GM21576 (cell line): ENCODE data around the gene CNTN3.

Experiments used
- ATAC-seq: cut with Tn5 transposase; IDR thresholded peaks from one replicate; pipeline ENCODE4 v1.9.1; 2021; ENCODE audit warnings: mild to moderate bottlenecking, moderate library complexity; ENCODE audit not compliant: unreplicated experiment

The CNTN3 gene

DNA sequence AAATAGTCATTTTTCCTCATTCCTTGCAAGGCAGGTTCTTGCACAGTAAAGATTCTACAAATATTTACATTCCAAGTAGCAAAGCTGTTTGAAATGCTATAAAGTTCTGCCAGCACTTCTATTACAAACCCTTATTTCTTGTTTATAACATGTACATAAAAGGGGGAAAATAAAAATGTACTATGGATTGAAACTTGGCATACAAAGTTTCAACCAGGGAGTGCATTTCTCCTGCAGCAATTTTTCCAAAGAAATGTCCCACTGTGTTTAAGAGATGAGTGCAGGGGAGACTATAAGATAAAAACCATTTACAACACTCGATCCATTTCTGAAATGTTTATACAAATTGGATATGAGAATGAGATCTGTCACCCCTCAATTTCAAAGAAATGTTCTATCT, 3.3 kb downstream of the CNTN3 start:
- no peak for ATAC-seq

DNA sequence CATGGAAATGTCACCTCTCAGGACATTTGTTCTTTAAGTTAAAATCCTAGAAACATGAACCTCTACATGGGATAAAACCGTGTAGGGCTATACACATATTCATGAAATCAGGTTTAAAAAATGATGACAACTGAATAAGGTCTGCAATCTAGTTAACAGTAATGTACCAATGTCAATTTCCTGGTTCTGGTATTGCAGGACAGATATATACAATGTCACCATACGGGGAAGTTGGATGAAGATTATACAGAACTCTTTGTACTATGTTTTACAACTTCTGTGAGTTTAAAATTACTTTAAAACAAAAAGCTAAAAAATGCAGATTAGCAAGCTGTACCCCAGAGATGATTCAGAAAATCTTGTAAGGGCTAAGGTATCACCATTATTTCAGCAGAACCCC, 6.7 kb downstream of the CNTN3 start:
- no peak for ATAC-seq

DNA sequence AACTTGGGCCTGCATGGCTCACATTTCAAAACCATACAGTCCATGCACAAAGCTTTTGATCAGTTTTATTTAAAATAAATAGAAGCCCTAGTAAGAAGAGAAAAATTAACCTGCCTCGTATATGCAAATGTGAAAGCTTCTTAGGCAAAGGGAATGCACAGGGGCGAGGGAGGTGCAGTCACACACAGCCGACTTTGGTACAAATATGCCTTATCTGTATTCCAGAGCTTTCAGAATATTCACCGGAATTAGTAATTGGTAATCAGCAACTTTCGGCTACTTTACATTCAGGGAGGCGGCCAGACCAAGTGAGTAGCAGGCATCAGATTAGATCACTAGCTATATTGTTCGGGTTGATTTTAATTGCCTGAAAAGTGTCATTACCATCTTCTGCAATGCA, 7.5 kb downstream of the CNTN3 start:
- no peak for ATAC-seq

DNA sequence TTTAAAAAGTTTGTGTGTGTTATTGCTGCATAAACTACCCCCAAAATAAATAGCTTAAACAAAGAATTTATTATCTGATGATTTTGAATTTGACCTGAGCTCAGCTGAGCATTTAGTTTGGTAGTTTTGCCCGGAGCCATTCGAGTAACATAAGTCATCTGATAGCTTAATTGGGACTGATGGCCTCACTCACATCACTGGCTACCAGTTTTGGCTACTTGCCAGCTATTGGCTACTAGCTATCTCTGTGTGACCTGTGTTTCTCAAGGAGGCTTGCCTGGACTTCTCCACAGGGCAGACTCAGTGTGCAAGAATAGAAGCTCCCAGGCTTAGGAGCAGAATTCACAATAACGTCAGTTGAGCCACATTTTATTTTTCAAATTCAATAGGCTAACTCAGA, 9.0 kb downstream of the CNTN3 start:
- ATAC-seq: no peak

DNA sequence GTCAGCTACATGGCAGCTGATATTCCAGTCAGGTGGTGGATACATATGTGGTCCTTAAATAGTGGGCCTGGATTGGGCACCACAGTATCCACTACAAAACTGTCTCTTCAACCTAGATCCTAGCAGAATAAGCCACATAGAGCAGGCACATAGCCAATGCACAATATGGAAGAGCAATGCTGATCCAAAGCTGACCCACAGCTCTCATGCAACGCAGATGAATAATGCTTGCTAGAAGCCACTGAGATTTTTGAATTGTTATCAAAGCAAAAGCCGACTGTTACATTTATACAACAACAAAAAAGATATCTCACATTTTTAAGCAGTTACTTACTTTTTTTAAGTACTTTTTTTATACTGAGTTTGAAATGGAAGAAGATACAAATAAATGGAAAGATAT, 11.2 kb downstream of the CNTN3 start:
- ATAC-seq: no peak

DNA sequence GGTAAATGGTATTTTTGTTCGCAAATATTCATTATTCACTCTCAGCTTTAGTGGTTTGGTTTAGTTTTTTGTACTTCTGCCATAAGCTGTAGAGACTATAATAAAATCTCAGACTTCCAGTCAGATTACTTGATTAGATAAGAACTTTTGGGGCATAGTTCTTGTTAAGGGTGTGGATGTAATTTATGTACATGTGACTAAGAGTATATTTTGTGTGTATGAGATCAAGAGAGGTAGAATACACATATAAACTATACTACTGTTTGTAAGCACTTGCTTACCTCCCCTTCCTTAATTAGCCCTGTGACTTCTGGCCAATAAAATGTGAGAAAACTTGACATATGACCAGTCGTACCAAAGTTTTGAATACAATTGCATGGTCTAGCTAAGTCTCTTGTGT, 12.0 kb downstream of the CNTN3 start:
- ATAC-seq: no peak

DNA sequence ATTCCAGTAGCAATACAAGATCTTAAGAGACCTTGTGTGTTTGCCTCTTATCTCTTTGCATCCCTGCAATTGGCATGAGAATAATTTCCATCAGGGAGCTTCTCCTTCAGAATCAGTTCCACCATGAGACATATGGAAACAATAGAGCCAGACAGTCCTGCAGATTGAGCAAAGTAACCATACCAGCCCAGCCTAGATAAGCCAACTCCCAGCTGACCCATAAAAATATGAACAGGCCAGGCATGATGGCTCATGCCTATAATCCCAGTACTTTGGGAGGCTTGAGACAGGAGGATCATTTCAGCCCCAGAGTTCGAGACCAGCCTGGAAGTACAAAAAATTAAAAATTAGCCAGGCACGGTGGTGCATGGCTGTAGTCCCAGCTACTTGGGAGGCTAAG, 12.7 kb downstream of the CNTN3 start:
- ATAC-seq: no peak

DNA sequence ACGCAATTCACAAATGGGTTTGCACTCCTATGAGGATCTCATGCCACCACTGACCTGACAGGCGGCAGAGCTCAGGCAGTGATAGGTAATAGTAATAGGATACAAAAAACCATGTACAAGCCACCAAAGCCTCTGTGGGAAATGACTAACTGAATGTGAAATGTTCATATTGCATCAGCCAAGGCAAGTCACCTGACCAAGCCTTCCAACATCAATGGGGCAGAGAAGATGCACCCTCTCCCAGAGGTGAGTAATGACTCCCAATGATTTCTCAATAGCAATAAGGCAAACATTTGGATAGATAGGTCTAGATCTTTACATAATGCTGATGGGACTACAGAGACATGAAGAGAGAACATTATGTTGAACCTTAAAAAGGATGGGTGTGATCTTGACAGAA, 14.9 kb downstream of the CNTN3 start:
- ATAC-seq: no peak

DNA sequence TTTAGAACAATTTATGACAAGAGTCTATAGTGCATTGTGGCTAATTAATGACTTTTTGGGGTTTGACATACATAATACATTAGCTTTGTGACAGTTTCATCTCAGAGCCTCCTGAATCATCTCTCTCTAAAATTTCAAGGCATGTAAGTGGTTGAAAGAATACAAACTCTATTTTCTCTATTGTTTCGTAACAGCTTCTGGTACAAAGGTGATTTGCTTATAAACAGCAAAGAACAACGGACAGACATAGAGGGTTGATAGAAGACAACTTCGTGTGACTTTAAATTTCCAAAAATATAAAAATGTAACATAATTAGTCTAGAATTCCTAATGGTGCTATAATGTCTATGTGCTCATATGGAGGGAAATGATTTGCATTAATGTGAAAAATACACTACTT, 21.3 kb downstream of the CNTN3 start:
- ATAC-seq: no peak

DNA sequence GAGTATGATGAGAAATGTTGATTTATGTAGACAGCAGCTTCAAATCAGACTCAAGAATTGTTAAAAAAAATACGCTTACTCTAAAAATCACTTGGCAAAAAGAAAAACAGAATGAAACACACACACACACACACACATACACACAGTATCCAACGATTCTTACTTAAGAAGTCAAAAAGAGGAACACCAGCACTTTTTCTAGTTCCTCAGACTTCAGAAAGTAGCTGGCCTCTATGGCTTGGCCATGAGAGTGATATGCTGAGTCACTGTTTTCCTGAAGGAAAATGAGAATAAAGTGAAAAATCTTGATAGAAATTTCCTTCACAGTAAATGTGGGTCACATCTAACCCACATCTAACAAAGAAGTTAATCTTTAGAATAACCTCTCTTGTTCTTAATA, 22.1 kb downstream of the CNTN3 start:
- no peak for ATAC-seq

DNA sequence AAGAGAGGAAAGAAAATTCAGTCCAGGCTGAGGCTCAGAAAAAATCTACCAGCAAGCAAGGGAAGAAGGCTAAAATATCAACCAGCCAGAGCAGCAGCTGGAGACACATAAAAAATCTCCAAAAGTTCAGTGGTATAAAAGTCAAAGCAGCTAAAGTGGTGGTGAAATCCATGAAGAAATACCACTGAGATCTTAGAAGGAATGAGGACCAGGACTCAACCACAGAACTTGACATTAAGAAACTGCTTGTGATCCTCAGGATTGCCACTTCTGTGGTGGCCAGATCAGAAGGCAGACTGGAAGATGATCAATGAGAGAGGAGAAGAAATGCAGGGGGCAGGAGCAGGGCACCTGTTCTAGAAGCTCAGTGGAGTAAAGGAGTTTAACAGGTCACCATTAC, 22.5 kb downstream of the CNTN3 start:
- ATAC-seq: no peak

DNA sequence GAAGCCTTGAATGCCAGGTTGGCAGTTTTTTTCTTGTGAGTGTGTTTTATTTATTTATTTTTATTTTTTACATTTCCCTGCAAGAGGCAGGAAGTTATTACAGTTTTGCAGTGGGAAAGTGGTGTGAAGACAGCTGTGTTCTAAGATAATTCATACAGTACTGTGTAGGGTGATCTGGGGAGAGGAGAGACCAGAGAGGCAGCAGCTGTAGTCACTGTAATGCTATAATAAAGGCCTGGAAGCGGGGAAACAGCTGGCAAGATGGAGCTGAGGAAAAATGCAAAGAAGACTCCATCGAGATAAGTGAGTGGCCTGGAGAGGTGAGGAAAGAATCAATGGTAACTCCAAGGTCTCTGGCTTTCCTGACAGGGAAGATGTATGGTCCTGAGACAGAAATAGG, 23.1 kb downstream of the CNTN3 start:
- ATAC-seq: no peak

DNA sequence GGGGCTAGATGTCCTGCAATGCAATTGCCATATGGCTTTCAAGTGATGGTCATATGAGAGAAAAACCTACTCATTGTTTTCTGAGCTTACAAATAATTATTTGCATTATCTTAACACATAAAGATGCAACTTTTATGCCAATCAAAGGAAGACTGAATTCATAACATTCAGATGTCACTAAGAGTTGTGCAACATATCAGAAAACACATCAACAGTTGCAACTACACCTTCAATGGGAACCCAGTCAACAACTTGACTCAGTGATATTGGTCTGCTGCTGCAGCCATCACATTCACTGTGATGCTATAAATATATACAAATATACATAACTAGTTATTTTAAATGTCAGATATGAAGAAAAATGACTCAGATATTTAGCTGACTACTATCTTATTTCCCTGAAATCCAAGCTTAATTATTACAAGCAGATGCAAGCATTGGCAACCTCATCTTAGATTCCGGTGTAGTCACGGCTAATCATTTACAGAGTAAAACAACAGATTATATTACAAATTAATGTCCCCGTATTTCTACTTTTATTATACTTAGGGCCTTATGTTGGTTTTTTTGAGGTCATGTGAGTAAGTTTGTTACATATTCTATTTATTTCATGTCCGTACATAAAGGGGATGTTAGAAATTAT, 23.7 kb downstream of the CNTN3 start:
- no peak for ATAC-seq

DNA sequence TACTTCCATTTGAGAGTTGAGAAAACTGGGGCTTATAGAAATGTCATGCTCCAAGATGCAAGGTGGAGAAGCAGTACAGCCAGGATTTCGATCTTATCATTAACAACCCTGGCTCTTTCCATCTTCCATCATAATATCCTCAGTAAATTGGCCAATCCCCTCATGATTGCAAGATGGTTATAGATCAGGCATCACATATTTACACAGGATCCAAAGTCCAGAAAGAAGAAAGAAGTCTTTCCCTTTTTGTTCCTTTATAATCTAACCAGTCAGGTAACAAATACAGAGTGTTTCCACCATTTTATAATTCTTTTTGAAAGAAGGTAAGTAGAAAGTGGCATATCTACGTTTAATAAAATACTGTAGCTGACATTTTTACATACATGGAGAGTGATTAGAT, 29.7 kb downstream of the CNTN3 start:
- ATAC-seq: no peak

DNA sequence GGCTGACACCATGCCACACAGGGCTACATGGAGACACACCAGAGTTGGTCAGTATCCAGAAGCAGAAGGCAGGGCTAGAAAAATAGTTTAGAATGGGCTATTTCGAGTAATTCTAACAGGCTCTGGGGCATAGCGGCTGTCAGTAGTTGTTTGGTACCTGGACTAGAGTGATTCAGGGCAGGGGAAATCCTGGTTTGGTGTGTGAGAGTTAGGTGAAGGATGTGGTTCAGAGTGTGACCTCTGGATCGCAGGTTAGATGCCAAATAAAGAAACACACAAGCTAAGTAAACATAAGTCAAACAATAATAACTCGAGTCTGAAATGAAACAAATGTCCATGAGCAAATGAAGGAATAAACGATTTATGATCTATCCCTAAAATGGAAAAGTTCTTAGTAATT, 31.5 kb downstream of the CNTN3 start:
- ATAC-seq: no peak

DNA sequence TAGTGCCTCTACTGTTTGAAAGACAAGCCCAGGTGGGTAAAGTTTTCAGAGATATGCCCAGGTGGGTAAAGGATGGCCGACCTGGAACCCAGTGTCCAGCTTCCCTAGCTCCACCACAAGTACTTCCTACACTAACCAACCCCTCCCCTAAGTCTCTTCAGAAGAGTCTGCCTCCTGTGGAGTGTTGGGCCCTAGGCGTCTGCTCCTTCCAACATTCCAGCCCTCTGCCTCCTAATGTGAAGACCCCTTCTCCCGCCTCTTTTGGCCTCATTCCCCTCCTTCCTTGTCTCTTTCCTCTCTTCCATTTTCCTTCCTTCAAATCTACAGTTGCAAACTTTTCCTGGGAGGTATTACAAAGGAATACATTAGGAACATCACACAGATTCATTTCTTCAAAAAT, 38.6 kb downstream of the CNTN3 start:
- ATAC-seq: no peak

DNA sequence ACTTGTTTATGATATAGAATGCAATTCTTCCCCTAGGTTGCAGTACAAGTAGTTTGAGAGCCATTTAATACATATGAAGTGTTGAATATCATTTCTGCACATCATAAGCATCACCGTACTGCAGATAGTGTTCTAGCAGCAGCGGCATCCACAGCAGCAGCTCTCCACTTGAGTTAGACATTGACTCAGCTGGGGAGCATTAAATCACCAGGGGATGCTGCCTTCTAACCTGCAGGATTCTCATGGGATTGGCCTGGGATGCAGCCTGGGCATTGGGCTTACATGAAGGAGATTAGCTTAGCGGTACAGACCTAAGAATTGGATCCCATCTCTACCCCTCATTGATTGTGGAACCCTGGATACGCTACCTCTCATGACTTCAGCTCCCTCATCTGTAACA, 43.3 kb downstream of the CNTN3 start:
- ATAC-seq: no peak
